HepG2 (cell line): ENCODE data around the gene SLC24A4. TPM values are rescaled to one million over a fixed set of nuclear protein-coding genes. Genes with fewer than 3 reads are reported as not detected.
A peak's percentile ranks its signal among the peaks of the same experiment; 100 is the strongest.

Experiments used
- ESRRA ChIP-seq: sonication (generic); formaldehyde crosslinking; IDR thresholded peaks from 2 replicates; pipeline ENCODE4 v1.5.1; 2020; ENCODE audit warnings: mild to moderate bottlenecking, low read depth, missing genetic modification reagents
- NR2F1 ChIP-seq, 2 experiments: fragments of 450-650 bp in 1 of 2; formaldehyde crosslinking in 1 of 2; IDR thresholded peaks; 2 replicates each; pipeline versions ENCODE4 v1.5.0 to v1.6.1; 2016 to 2020; ENCODE audit warnings: mild to moderate bottlenecking in 1 of 2, missing compliant biosample characterization in 1 of 2, missing genetic modification reagents in 1 of 2, moderate library complexity in 1 of 2
- ZFP90 ChIP-seq: sonication (generic); formaldehyde crosslinking; IDR thresholded peaks from 2 replicates; pipeline ENCODE4 v1.8.0; 2022; ENCODE audit warnings: missing genetic modification reagents, mild to moderate bottlenecking, inconsistent platforms, borderline replicate concordance
- ZNF720 ChIP-seq: sonication (generic); formaldehyde crosslinking; IDR thresholded peaks from 2 replicates; pipeline ENCODE4 v1.4.0; 2020; ENCODE audit warnings: missing genetic modification reagents
- polyA plus RNA-seq, 8 experiments: library from polyadenylated mRNA; depleted of rRNA in 3 of 8; stranded (reverse) in 7 of 8; unstranded in 1 of 8; fragments of >200 nt; fragmentation: Illumina TruSeq in 4 of 8; extraction: Trizol in 4 of 8; gene quantifications; 2 replicates each; pipeline versions ENCODE4 v1.2.1 to v1.2.3, GENCODE V29; 2011 to 2016; ENCODE audit warnings: low read depth in 4 of 8, missing spikeins in 1 of 8, mixed read lengths in 1 of 8; ENCODE audit not compliant: insufficient read depth in 1 of 8
- total RNA-seq, 5 experiments: library from RNA; depleted of rRNA; stranded (reverse); fragments of >200 nt; fragmentation: Illumina TruSeq; extraction: Trizol; gene quantifications; 2 replicates each; pipeline ENCODE4 v1.2.3, GENCODE V29; 2016; ENCODE audit warnings: low read depth in 1 of 5
- TF ChIP-seq, protein P1 (sequence below), 2 experiments: fragments of 450-650 bp in 1 of 2; sonication (generic) in 1 of 2; formaldehyde crosslinking in 1 of 2; IDR thresholded peaks; 2 replicates each; pipeline versions ENCODE4 v1.6.1 to v1.8.0; 2016 to 2022; ENCODE audit warnings: antibody characterized with exemption in 1 of 2, mild to moderate bottlenecking in 1 of 2, missing genetic modification reagents in 1 of 2
- TF ChIP-seq, protein P2 (sequence below): sonication (generic); formaldehyde crosslinking; IDR thresholded peaks from 2 replicates; pipeline ENCODE4 v1.4.0; 2020; ENCODE audit warnings: missing genetic modification reagents
- TF ChIP-seq, protein P3 (sequence below): sonication (generic); formaldehyde crosslinking; IDR thresholded peaks from 2 replicates; pipeline ENCODE4 v1.9.0; 2021; ENCODE audit warnings: mild to moderate bottlenecking, missing genetic modification reagents
- TF ChIP-seq, protein P4 (sequence below): IDR thresholded peaks from 2 replicates; pipeline ENCODE4 v1.6.1; 2016

SLC24A4 gene
- total and polyA plus RNA-seq, 2 of the 13 experiments (the other 11 are each of a cell fraction or from before 2014, with no cell fraction given), result not detected

DNA sequence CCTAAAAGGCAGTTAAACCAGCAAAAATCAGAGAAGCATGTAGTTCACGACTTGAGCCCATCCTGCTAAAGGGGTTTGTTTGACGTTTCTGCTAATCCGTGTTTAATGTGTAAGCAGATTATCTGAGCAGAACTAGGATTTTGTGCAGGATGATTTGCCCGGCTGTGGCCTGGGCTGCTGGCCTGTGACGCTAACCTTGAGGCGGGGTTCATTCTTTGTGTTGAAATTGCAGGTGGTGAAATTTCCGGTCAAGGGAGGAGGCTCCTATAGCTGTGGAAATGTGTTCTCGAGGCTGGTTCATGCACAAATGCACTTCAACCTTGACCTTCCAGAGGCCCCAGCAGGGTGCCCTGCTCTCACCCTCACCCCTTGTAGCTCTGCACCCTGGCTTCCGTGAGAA is 63.7 kb downstream of the SLC24A4 start (continued):
- TF ChIP-seq, protein P1, sequence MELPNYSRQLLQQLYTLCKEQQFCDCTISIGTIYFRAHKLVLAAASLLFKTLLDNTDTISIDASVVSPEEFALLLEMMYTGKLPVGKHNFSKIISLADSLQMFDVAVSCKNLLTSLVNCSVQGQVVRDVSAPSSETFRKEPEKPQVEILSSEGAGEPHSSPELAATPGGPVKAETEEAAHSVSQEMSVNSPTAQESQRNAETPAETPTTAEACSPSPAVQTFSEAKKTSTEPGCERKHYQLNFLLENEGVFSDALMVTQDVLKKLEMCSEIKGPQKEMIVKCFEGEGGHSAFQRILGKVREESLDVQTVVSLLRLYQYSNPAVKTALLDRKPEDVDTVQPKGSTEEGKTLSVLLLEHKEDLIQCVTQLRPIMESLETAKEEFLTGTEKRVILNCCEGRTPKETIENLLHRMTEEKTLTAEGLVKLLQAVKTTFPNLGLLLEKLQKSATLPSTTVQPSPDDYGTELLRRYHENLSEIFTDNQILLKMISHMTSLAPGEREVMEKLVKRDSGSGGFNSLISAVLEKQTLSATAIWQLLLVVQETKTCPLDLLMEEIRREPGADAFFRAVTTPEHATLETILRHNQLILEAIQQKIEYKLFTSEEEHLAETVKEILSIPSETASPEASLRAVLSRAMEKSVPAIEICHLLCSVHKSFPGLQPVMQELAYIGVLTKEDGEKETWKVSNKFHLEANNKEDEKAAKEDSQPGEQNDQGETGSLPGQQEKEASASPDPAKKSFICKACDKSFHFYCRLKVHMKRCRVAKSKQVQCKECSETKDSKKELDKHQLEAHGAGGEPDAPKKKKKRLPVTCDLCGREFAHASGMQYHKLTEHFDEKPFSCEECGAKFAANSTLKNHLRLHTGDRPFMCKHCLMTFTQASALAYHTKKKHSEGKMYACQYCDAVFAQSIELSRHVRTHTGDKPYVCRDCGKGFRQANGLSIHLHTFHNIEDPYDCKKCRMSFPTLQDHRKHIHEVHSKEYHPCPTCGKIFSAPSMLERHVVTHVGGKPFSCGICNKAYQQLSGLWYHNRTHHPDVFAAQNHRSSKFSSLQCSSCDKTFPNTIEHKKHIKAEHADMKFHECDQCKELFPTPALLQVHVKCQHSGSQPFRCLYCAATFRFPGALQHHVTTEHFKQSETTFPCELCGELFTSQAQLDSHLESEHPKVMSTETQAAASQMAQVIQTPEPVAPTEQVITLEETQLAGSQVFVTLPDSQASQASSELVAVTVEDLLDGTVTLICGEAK (IDR thresholded peaks at IDR 0.05), result no peak
- TF ChIP-seq, protein P1 (CRISPR knock-in tag; IDR thresholded peaks at IDR 0.05), result peak; percentile 45; the same call in 1 of the 2 replicates
- TF ChIP-seq ESRRA (CRISPR knock-in tag), result 0 out of 2 replicates have a peak, but pooled peaks have one; percentile 58
- TF ChIP-seq ZFP90 (CRISPR knock-in tag), result peak; percentile 66; the same call in 1 of the 2 replicates
- TF ChIP-seq NR2F1 (CRISPR knock-in tag; IDR thresholded peaks at IDR 0.05), result peak; percentile 74 to 81; a peak in 3 of 4 replicates
- TF ChIP-seq, protein P2, sequence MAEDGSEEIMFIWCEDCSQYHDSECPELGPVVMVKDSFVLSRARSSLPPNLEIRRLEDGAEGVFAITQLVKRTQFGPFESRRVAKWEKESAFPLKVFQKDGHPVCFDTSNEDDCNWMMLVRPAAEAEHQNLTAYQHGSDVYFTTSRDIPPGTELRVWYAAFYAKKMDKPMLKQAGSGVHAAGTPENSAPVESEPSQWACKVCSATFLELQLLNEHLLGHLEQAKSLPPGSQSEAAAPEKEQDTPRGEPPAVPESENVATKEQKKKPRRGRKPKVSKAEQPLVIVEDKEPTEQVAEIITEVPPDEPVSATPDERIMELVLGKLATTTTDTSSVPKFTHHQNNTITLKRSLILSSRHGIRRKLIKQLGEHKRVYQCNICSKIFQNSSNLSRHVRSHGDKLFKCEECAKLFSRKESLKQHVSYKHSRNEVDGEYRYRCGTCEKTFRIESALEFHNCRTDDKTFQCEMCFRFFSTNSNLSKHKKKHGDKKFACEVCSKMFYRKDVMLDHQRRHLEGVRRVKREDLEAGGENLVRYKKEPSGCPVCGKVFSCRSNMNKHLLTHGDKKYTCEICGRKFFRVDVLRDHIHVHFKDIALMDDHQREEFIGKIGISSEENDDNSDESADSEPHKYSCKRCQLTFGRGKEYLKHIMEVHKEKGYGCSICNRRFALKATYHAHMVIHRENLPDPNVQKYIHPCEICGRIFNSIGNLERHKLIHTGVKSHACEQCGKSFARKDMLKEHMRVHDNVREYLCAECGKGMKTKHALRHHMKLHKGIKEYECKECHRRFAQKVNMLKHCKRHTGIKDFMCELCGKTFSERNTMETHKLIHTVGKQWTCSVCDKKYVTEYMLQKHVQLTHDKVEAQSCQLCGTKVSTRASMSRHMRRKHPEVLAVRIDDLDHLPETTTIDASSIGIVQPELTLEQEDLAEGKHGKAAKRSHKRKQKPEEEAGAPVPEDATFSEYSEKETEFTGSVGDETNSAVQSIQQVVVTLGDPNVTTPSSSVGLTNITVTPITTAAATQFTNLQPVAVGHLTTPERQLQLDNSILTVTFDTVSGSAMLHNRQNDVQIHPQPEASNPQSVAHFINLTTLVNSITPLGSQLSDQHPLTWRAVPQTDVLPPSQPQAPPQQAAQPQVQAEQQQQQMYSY (CRISPR knock-in tag), result no peak
- TF ChIP-seq, protein P3, sequence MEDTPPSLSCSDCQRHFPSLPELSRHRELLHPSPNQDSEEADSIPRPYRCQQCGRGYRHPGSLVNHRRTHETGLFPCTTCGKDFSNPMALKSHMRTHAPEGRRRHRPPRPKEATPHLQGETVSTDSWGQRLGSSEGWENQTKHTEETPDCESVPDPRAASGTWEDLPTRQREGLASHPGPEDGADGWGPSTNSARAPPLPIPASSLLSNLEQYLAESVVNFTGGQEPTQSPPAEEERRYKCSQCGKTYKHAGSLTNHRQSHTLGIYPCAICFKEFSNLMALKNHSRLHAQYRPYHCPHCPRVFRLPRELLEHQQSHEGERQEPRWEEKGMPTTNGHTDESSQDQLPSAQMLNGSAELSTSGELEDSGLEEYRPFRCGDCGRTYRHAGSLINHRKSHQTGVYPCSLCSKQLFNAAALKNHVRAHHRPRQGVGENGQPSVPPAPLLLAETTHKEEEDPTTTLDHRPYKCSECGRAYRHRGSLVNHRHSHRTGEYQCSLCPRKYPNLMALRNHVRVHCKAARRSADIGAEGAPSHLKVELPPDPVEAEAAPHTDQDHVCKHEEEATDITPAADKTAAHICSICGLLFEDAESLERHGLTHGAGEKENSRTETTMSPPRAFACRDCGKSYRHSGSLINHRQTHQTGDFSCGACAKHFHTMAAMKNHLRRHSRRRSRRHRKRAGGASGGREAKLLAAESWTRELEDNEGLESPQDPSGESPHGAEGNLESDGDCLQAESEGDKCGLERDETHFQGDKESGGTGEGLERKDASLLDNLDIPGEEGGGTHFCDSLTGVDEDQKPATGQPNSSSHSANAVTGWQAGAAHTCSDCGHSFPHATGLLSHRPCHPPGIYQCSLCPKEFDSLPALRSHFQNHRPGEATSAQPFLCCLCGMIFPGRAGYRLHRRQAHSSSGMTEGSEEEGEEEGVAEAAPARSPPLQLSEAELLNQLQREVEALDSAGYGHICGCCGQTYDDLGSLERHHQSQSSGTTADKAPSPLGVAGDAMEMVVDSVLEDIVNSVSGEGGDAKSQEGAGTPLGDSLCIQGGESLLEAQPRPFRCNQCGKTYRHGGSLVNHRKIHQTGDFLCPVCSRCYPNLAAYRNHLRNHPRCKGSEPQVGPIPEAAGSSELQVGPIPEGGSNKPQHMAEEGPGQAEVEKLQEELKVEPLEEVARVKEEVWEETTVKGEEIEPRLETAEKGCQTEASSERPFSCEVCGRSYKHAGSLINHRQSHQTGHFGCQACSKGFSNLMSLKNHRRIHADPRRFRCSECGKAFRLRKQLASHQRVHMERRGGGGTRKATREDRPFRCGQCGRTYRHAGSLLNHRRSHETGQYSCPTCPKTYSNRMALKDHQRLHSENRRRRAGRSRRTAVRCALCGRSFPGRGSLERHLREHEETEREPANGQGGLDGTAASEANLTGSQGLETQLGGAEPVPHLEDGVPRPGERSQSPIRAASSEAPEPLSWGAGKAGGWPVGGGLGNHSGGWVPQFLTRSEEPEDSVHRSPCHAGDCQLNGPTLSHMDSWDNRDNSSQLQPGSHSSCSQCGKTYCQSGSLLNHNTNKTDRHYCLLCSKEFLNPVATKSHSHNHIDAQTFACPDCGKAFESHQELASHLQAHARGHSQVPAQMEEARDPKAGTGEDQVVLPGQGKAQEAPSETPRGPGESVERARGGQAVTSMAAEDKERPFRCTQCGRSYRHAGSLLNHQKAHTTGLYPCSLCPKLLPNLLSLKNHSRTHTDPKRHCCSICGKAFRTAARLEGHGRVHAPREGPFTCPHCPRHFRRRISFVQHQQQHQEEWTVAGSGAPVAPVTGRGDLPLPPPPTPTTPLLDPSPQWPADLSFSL (CRISPR knock-in tag), result no peak
- TF ChIP-seq, protein P4, sequence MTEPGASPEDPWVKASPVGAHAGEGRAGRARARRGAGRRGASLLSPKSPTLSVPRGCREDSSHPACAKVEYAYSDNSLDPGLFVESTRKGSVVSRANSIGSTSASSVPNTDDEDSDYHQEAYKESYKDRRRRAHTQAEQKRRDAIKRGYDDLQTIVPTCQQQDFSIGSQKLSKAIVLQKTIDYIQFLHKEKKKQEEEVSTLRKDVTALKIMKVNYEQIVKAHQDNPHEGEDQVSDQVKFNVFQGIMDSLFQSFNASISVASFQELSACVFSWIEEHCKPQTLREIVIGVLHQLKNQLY (CRISPR knock-in tag), result peak; percentile 25; the same call in 1 of the 2 replicates
- TF ChIP-seq ZNF720 (CRISPR knock-in tag), result no peak
